Thyroid gland (tissue), 4 donors: Measurements from ENCODE around the gene MAML3. TPM values are rescaled to one million over a fixed set of nuclear protein-coding genes. Genes with fewer than 3 reads are reported as not detected.

Experiments
- DNase-seq, 2 donors: peaks; one replicate each; pipeline ENCODE4 v3.0.0-alpha.2; 2019
- H3K27ac ChIP-seq, 3 donors: fragments of 200-600 bp; sonication (generic); 1 replicate in 2 of 3; 2 replicates in 1 of 3; pipeline ENCODE4 v1.5.1; 2016 to 2019; ENCODE audit warnings: mild to moderate bottlenecking in 1 of 3, moderate library complexity in 1 of 3
- H3K27me3 ChIP-seq: fragments of 200-600 bp; sonication (generic); one replicate; pipeline ENCODE4 v1.5.1; 2019
- H3K36me3 ChIP-seq, 2 donors: fragments of 200-600 bp; sonication (generic); one replicate each; pipeline ENCODE4 v1.5.1; 2016 to 2019
- H3K4me1 ChIP-seq, 2 donors: fragments of 200-600 bp; sonication (generic); one replicate each; pipeline ENCODE4 v1.5.1; 2017 to 2019
- H3K4me3 ChIP-seq, 3 donors: fragments of 200-600 bp; sonication (generic); replicated peaks in 1 of 3; 1 replicate in 2 of 3; 2 replicates in 1 of 3; pipeline ENCODE4 v1.5.1; 2016; ENCODE audit warnings: mild to moderate bottlenecking in 1 of 3
- H3K9me3 ChIP-seq: fragments of 200-600 bp; sonication (generic); one replicate; pipeline ENCODE4 v1.5.1; 2017
- POLR2A ChIP-seq, 2 donors: fragments of 450-650 bp; IDR thresholded peaks; one replicate each; pipeline ENCODE4 v1.6.1; 2017; ENCODE audit warnings: antibody characterized with exemption in 2 of 2, mild to moderate bottlenecking in 2 of 2, moderate library complexity in 1 of 2
- WGBS, 2 donors: methylation state at CpG; one replicate each; pipeline ENCODE4 v1.1.5; 2017; 5-methylcytosine and 5-hydroxymethylcytosine counted together
- intact Hi-C: fragments of 100-400 bp; cut with DNase I; formaldehyde crosslinking; loops from one replicate; pipeline ENCODE4 v1.15.1; 2023
- total RNA-seq, 4 donors: library from RNA; depleted of rRNA; stranded (reverse); fragments of >200 nt; gene quantifications; one replicate each; pipeline ENCODE4 v1.2.3, GENCODE V29; 2016
- TF ChIP-seq, protein P1 (sequence below), 6 experiments: fragments of 200-600 bp in 3 of 6; fragments of 450-650 bp in 3 of 6; sonication (generic) in 3 of 6; IDR thresholded peaks; one replicate each; pipeline ENCODE4 v1.5.1; 2016 to 2019; ENCODE audit warnings: antibody characterized with exemption in 6 of 6, mild to moderate bottlenecking in 2 of 6, inconsistent platforms in 1 of 6, moderate library complexity in 1 of 6

MAML3 gene
- total RNA-seq, 4 donors from 2014 or later, result 5.7 to 14.1 (median 11.4) TPM

DNA sequence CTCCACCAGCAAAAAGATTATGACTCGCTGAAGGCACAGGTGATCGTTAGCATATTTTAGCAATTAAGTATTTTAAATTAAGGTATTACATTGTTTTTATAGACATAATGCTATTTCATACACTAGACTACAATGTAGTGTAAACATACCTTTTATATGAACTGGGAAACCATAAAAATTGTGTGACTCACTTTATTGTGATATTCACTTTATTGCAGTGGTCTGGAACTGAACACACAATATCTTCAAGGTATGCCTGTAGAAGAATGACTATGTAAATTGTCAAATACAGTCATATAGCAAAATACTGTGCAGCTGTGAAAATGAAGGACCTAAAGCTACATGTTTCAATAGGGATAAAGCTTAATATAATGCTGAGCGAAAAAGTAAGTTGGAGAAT, 26.6 kb upstream of the MAML3 start:
- TF ChIP-seq, protein P1, sequence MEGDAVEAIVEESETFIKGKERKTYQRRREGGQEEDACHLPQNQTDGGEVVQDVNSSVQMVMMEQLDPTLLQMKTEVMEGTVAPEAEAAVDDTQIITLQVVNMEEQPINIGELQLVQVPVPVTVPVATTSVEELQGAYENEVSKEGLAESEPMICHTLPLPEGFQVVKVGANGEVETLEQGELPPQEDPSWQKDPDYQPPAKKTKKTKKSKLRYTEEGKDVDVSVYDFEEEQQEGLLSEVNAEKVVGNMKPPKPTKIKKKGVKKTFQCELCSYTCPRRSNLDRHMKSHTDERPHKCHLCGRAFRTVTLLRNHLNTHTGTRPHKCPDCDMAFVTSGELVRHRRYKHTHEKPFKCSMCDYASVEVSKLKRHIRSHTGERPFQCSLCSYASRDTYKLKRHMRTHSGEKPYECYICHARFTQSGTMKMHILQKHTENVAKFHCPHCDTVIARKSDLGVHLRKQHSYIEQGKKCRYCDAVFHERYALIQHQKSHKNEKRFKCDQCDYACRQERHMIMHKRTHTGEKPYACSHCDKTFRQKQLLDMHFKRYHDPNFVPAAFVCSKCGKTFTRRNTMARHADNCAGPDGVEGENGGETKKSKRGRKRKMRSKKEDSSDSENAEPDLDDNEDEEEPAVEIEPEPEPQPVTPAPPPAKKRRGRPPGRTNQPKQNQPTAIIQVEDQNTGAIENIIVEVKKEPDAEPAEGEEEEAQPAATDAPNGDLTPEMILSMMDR (IDR thresholded peaks at IDR 0.05), result no peak
- TF ChIP-seq POLR2A (IDR thresholded peaks at IDR 0.05), result no peak
- no peaks in the 10 kb centered on the region for H3K4me1 ChIP-seq
- H3K36me3 ChIP-seq, result no peaks in the 10 kb centered on the region
- DNase-seq, result no peak
- H3K4me3 ChIP-seq, result no peak overlapping the region
- no peak overlapping the region for H3K27ac ChIP-seq
- WGBS, 2 donors, result 93 to 95% methylated on average over 3 of the region's 3 CpGs
- intact Hi-C loops, result no loop called here
- no peaks in the 10 kb centered on the region for H3K9me3 ChIP-seq
- H3K27me3 ChIP-seq, result no peaks in the 10 kb centered on the region

DNA sequence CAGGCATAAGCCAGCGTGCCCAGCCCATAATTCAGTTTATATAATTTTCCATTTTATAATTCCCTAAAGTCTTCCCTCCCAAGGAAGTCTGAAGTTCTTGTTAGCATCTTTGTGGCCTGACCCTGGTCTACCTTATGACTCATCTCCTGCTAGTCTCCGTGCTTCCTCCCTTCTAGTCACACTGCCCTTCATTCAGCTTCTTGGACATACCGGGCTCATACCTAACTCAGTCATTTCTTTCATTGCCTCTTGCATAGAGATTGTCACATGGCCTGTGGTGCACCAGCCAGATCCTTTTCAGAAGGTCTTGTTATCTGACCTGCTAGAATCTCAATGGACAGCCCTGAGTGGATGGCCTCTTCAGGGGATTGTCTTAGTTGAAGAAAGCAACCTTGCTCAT, 22.8 kb upstream of the MAML3 start:
- Histone ChIP-seq H3K4me1 (no peaks in the 10 kb centered on the region), H3K9me3 (no peaks in the 10 kb centered on the region), H3K27ac (no peak overlapping the region), H3K4me3 (no peak overlapping the region), H3K27me3 (no peaks in the 10 kb centered on the region), H3K36me3 (no peaks in the 10 kb centered on the region)
- no peak for DNase-seq
- TF ChIP-seq, protein P1 (IDR thresholded peaks at IDR 0.05), result no peak
- no peak for TF ChIP-seq POLR2A (IDR thresholded peaks at IDR 0.05)
- 87 to 92% methylated on average over 3 of the region's 3 CpGs for WGBS, 2 donors
- intact Hi-C loops, result no loop called here

DNA sequence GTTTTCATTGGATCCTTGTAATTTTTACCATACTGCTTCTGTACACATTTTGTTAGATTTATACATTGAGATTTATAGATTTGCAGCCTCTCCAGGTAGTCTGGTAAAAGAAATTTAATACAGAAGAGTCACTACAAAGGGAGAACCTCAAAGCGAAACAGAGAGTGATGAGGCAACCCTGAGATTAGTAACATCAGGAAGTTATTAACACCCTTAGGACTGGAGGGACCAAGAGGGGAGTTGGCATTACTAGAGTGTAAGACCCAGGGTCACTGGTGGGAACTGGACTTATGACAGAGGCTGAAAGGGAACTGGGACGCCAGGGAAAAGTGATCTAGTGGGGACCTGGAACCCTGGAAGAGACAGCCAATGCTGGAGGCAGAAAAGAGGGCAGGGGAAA, 20.6 kb upstream of the MAML3 start:
- TF ChIP-seq, protein P1 (IDR thresholded peaks at IDR 0.05), result no peak
- no peak for TF ChIP-seq POLR2A (IDR thresholded peaks at IDR 0.05)
- 84 to 93% methylated on average over 2 of the region's 2 CpGs for WGBS, 2 donors

DNA sequence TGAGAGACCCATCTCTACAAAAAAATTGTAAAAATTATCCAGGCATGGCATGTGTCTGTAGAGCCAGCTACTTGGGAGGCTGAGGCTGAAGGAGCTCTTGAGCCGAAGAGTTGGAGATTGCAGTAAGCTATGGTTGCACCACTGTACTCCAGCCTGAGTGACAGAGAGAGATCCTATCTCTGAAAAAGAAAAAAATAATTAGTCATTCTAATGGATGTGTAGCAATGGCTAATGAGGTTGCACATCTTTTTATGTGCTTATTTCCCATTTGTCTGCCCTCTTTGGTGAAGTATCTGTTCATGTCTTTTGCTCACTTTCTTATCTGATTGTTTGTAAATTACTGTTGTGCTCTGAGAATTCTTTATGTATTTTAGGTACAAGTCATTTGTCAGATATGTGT, 19.0 kb upstream of the MAML3 start:
- Histone ChIP-seq H3K27ac (no peak overlapping the region), H3K9me3 (no peaks in the 10 kb centered on the region), H3K27me3 (no peaks in the 10 kb centered on the region), H3K36me3 (no peaks in the 10 kb centered on the region), H3K4me1 (no peaks in the 10 kb centered on the region), H3K4me3 (no peak overlapping the region)
- WGBS, 2 donors, result 52 to 67% methylated on average over 1 of the region's 1 CpG
- DNase-seq, result no peak
- intact Hi-C loops, result no loop called here
- TF ChIP-seq, protein P1 (IDR thresholded peaks at IDR 0.05), result no peak
- no peak for TF ChIP-seq POLR2A (IDR thresholded peaks at IDR 0.05)

More for the DNA sequence above, 20.6 kb upstream of the MAML3 start:
- intact Hi-C loops, result no loop called here
- Histone ChIP-seq H3K27ac (no peak overlapping the region), H3K4me3 (no peak overlapping the region), H3K9me3 (no peaks in the 10 kb centered on the region), H3K27me3 (no peaks in the 10 kb centered on the region), H3K36me3 (no peaks in the 10 kb centered on the region), H3K4me1 (no peaks in the 10 kb centered on the region)
- no peak for DNase-seq

DNA sequence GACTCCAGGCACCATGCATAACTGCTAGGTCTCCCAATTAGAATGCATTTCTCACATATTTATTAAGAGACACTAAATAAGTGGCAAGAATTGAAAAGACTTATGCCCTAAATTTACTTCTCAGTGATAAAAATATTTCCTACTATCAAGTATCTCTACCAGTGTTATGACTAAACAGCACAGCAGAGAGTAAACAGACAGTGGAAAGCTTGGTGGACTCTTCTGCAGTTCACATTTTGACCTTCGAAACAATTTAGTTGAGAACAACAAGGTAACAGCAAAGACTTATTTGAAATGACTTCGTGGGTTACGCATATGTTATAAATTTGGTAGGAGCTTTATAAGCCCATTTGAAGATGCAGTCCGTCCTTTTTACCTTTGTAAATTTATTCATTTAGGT, 16.3 kb upstream of the MAML3 start:
- Histone ChIP-seq H3K4me3 (no peak overlapping the region), H3K27me3 (no peaks in the 10 kb centered on the region), H3K36me3 (no peaks in the 10 kb centered on the region), H3K9me3 (no peaks in the 10 kb centered on the region), H3K4me1 (no peaks in the 10 kb centered on the region), H3K27ac (no peak overlapping the region)
- DNase-seq, result no peak
- WGBS, 2 donors, result 92 to 96% methylated on average over 4 of the region's 4 CpGs
- TF ChIP-seq POLR2A (IDR thresholded peaks at IDR 0.05), result no peak
- intact Hi-C loops, result no loop called here

DNA sequence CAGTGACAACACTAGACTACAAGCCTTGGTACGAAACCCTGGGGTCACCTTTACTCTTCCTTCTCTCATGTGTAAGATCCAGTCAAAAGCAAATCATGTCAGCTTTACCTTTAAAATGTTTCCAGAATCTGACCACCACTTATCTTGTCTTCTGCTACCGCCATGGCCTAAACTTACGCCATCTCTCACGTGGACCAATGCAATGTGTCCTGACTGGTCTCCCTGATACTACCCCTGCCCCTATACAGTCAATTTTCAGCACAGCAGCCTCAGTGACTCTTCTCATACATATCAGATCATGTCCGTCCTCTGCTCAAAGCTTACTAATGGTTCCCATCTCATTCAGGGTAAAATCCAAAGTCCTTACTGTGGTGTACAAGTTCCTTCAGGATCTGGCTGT, 15.0 kb upstream of the MAML3 start:
- DNase-seq, result no peak
- no peak overlapping the region for H3K4me3 ChIP-seq
- no peaks in the 10 kb centered on the region for H3K4me1 ChIP-seq
- no peak overlapping the region for H3K27ac ChIP-seq
- no peaks in the 10 kb centered on the region for H3K9me3 ChIP-seq
- no peaks in the 10 kb centered on the region for H3K36me3 ChIP-seq
- WGBS, 2 donors, result 95 to 99% methylated on average over 5 of the region's 5 CpGs
- H3K27me3 ChIP-seq, result no peaks in the 10 kb centered on the region
- intact Hi-C loops, result no loop called here
- TF ChIP-seq POLR2A (IDR thresholded peaks at IDR 0.05), result no peak
- TF ChIP-seq, protein P1 (IDR thresholded peaks at IDR 0.05), result no peak
